ENCODE results near the gene ATP6V1B1. TPM values are rescaled to one million over a fixed set of nuclear protein-coding genes. Genes with fewer than 3 reads are reported as not detected.

Gene ATP6V1B1
- total and polyA plus RNA-seq, 5 experiments from 2014 or later: not detected

GRCh38 chr2:70894765-70895164, 40.9 kb upstream of the ATP6V1B1 start:
- POLR2A ChIA-PET: no interaction called here
- no peak for ATAC-seq

GRCh38 chr2:70895249-70895648, 40.5 kb upstream of the ATP6V1B1 start:
- ATAC-seq (no peak), DNase-seq (no peak)
- POLR2A ChIA-PET: no interaction called here
- Mint-ChIP-seq H3K4me3 (no peak overlapping the region), H3K9me3 (no peaks in the 10 kb centered on the region), H3K4me1 (peaks cover 4 to 39% (median 18%) of the 10 kb centered on the region in 4 donors), H3K27me3 (peaks cover 46 to 98% (median 89%) of the 10 kb centered on the region in 5 donors), H3K36me3 (no peaks in the 10 kb centered on the region), H3K27ac (no peak overlapping the region)

More at GRCh38 chr2:70894765-70895164, 40.9 kb upstream of the ATP6V1B1 start:
- peaks cover 2 to 34% (median 15%) of the 10 kb centered on the region in 4 donors for H3K4me1 Mint-ChIP-seq
- no peak for DNase-seq
- peaks cover 45 to 98% (median 84%) of the 10 kb centered on the region in 5 donors for H3K27me3 Mint-ChIP-seq
- no peaks in the 10 kb centered on the region for H3K9me3 Mint-ChIP-seq
- H3K36me3 Mint-ChIP-seq: no peaks in the 10 kb centered on the region
- H3K4me3 Mint-ChIP-seq: no peak overlapping the region
- no peak overlapping the region for H3K27ac Mint-ChIP-seq

GRCh38 chr2:70895998-70896764, 39.5 kb upstream of the ATP6V1B1 start:
- Mint-ChIP-seq H3K4me3 (peak overlapping the region in 1 of 10 donors; percentile 30), H3K9me3 (no peaks in the 10 kb centered on the region), H3K27me3 (peaks cover 44 to 98% (median 84%) of the 10 kb centered on the region in 5 donors), H3K27ac (peak overlapping the region in 1 of 10 donors; percentile 63), H3K36me3 (no peaks in the 10 kb centered on the region), H3K4me1 (peaks cover 7 to 48% (median 23%) of the 10 kb centered on the region in 4 donors)
- POLR2A ChIA-PET: interaction anchor here (1.0 kb wide), 1 partner anchor 11 kb away, joined by 3 read pairs; no protein-coding TSS in a partner anchor
- DNase-seq (no peak), ATAC-seq (no peak)

- Mint-ChIP-seq H3K27me3 (peaks cover 42 to 98% (median 84%) of the 10 kb centered on the region in 5 donors), H3K36me3 (no peaks in the 10 kb centered on the region), H3K4me3 (no peak overlapping the region), H3K4me1 (peaks cover 12 to 54% (median 27%) of the 10 kb centered on the region in 4 donors), H3K9me3 (no peaks in the 10 kb centered on the region), H3K27ac (no peak overlapping the region)
- ATAC-seq: no peak
- no peak for DNase-seq
- POLR2A ChIA-PET: interaction anchor here (0.5 to 1.0 kb wide), 2 partner anchors 11 to 101 kb away, joined by 3 read pairs; no protein-coding TSS in a partner anchor
These were observed 38.9 kb upstream of the ATP6V1B1 start for GRCh38 chr2:70896765-70897202.

GRCh38 chr2:70897203-70897976, 38.3 kb upstream of the ATP6V1B1 start:
- ATAC-seq (no peak), DNase-seq (no peak)
- peak overlapping the region in 1 of 10 donors; percentile 80 for H3K27ac Mint-ChIP-seq
- POLR2A ChIA-PET: interaction anchor here (0.5 kb wide), 1 partner anchor 102 kb away, joined by 3 read pairs; no protein-coding TSS in a partner anchor
- peaks cover 44 to 98% (median 85%) of the 10 kb centered on the region in 5 donors for H3K27me3 Mint-ChIP-seq
- no peaks in the 10 kb centered on the region for H3K36me3 Mint-ChIP-seq
- no peaks in the 10 kb centered on the region for H3K9me3 Mint-ChIP-seq
- H3K4me1 Mint-ChIP-seq: peaks cover 15 to 60% (median 31%) of the 10 kb centered on the region in 4 donors
- H3K4me3 Mint-ChIP-seq: no peak overlapping the region

GRCh38 chr2:70897977-70898226, 37.8 kb upstream of the ATP6V1B1 start:
- H3K27me3 Mint-ChIP-seq: peaks cover 44 to 98% (median 85%) of the 10 kb centered on the region in 5 donors
- ATAC-seq: no peak
- peaks cover 15 to 61% (median 32%) of the 10 kb centered on the region in 4 donors for H3K4me1 Mint-ChIP-seq
- no peaks in the 10 kb centered on the region for H3K9me3 Mint-ChIP-seq
- POLR2A ChIA-PET: no interaction called here
- H3K27ac Mint-ChIP-seq: peak overlapping the region in 1 of 10 donors; percentile 80
- no peak for DNase-seq
- no peak overlapping the region for H3K4me3 Mint-ChIP-seq
- H3K36me3 Mint-ChIP-seq: no peaks in the 10 kb centered on the region

GRCh38 chr2:70898363-70899240, 37.1 kb upstream of the ATP6V1B1 start:
- no peaks in the 10 kb centered on the region for H3K36me3 Mint-ChIP-seq
- ATAC-seq: no peak
- H3K27ac Mint-ChIP-seq: peak overlapping the region in 1 of 10 donors; percentile 13
- H3K27me3 Mint-ChIP-seq: peaks cover 45 to 96% (median 83%) of the 10 kb centered on the region in 5 donors
- POLR2A ChIA-PET: no interaction called here
- peaks cover 15 to 61% (median 32%) of the 10 kb centered on the region in 4 donors for H3K4me1 Mint-ChIP-seq
- peak overlapping the region in 2 of 10 donors; percentile 6 to 26 for H3K4me3 Mint-ChIP-seq
- DNase-seq: no peak
- no peaks in the 10 kb centered on the region for H3K9me3 Mint-ChIP-seq

- Mint-ChIP-seq H3K4me3 (peak overlapping the region; percentile 63 to 93 (median 75)), H3K27me3 (peaks cover 44 to 98% (median 83%) of the 10 kb centered on the region in 5 donors), H3K4me1 (peaks cover 18 to 63% (median 41%) of the 10 kb centered on the region in 4 donors), H3K9me3 (peaks cover 0 to 2% (median 0%) of the 10 kb centered on the region in 9 donors), H3K36me3 (no peaks in the 10 kb centered on the region), H3K27ac (no peak overlapping the region)
- no peak for DNase-seq
- POLR2A ChIA-PET: no interaction called here
- ATAC-seq: peak; percentile 43 to 52
These were observed 34.3 kb upstream of the ATP6V1B1 start for GRCh38 chr2:70901227-70902066.

GRCh38 chr2:70902067-70902442, 33.6 kb upstream of the ATP6V1B1 start:
- peaks cover 22 to 66% (median 47%) of the 10 kb centered on the region in 4 donors for H3K4me1 Mint-ChIP-seq
- H3K4me3 Mint-ChIP-seq: peak overlapping the region in 9 of 10 donors; percentile 36 to 93 (median 69)
- peak overlapping the region in 1 of 10 donors; percentile 50 for H3K27ac Mint-ChIP-seq
- peaks cover 0 to 6% (median 0%) of the 10 kb centered on the region in 3 donors for H3K36me3 Mint-ChIP-seq
- POLR2A ChIA-PET: no interaction called here
- peaks cover 47 to 98% (median 83%) of the 10 kb centered on the region in 5 donors for H3K27me3 Mint-ChIP-seq
- DNase-seq: no peak
- no peak for ATAC-seq
- H3K9me3 Mint-ChIP-seq: peaks cover 0 to 4% (median 0%) of the 10 kb centered on the region in 9 donors

GRCh38 chr2:70902579-70902978, 33.1 kb upstream of the ATP6V1B1 start:
- peaks cover 48 to 98% (median 83%) of the 10 kb centered on the region in 5 donors for H3K27me3 Mint-ChIP-seq
- peaks cover 0 to 4% (median 0%) of the 10 kb centered on the region in 9 donors for H3K9me3 Mint-ChIP-seq
- POLR2A ChIA-PET: no interaction called here
- H3K4me1 Mint-ChIP-seq: peaks cover 24 to 66% (median 50%) of the 10 kb centered on the region in 4 donors
- no peak for ATAC-seq
- peak overlapping the region in 7 of 10 donors; percentile 36 to 93 (median 69) for H3K4me3 Mint-ChIP-seq
- no peak overlapping the region for H3K27ac Mint-ChIP-seq
- peaks cover 0 to 6% (median 0%) of the 10 kb centered on the region in 3 donors for H3K36me3 Mint-ChIP-seq
- DNase-seq: no peak

GRCh38 chr2:70903171-70903570, 32.5 kb upstream of the ATP6V1B1 start:
- H3K9me3 Mint-ChIP-seq: peaks cover 0 to 4% (median 0%) of the 10 kb centered on the region in 9 donors
- no peak overlapping the region for H3K4me3 Mint-ChIP-seq
- H3K36me3 Mint-ChIP-seq: peaks cover 0 to 6% (median 0%) of the 10 kb centered on the region in 3 donors
- peaks cover 46 to 95% (median 79%) of the 10 kb centered on the region in 5 donors for H3K27me3 Mint-ChIP-seq
- H3K27ac Mint-ChIP-seq: no peak overlapping the region
- DNase-seq (no peak), ATAC-seq (no peak)
- peaks cover 24 to 61% (median 51%) of the 10 kb centered on the region in 4 donors for H3K4me1 Mint-ChIP-seq
- POLR2A ChIA-PET: no interaction called here
